HepG2 (cell line): Measurements from ENCODE around the gene MBD5. TPM values are rescaled to one million over a fixed set of nuclear protein-coding genes. Genes with fewer than 3 reads are reported as not detected.

Experiments used
- CBFB ChIP-seq: sonication (generic); formaldehyde crosslinking; IDR thresholded peaks from 2 replicates; pipeline ENCODE4 v1.4.0; 2020; ENCODE audit warnings: missing genetic modification reagents
- CEBPG ChIP-seq: IDR thresholded peaks from 2 replicates; pipeline ENCODE4 v1.6.1; 2016
- ESRRA ChIP-seq: sonication (generic); formaldehyde crosslinking; IDR thresholded peaks from 2 replicates; pipeline ENCODE4 v1.5.1; 2020; ENCODE audit warnings: mild to moderate bottlenecking, low read depth, missing genetic modification reagents
- KLF12 ChIP-seq: sonication (generic); formaldehyde crosslinking; IDR thresholded peaks from 2 replicates; pipeline ENCODE4 v1.4.0; 2020; ENCODE audit warnings: missing genetic modification reagents, borderline replicate concordance
- LRRFIP1 ChIP-seq: sonication (generic); formaldehyde crosslinking; conservative IDR thresholded peaks from 2 replicates; pipeline ENCODE4 v1.4.0; 2020; ENCODE audit warnings: missing genetic modification reagents
- MED13 ChIP-seq: sonication (generic); formaldehyde crosslinking; IDR thresholded peaks from 2 replicates; pipeline ENCODE4 v1.5.0; 2020; ENCODE audit warnings: missing genetic modification reagents
- NR1H2 ChIP-seq: sonication (generic); formaldehyde crosslinking; IDR thresholded peaks from 2 replicates; pipeline ENCODE4 v1.8.1; 2022; ENCODE audit warnings: low read depth, missing genetic modification reagents, borderline replicate concordance
- PHB2 ChIP-seq: fragments of 450-650 bp; IDR thresholded peaks from 2 replicates; pipeline ENCODE4 v1.6.1; 2018; ENCODE audit not compliant: partially characterized antibody
- PHF5A ChIP-seq: IDR thresholded peaks from one replicate; pipeline ENCODE4 v1.6.1; 2018; ENCODE audit warnings: low read depth, missing genetic modification reagents; ENCODE audit not compliant: unreplicated experiment
- SP5 ChIP-seq: IDR thresholded peaks from 2 replicates; pipeline ENCODE4 v1.6.1; 2016; ENCODE audit warnings: low read depth, borderline replicate concordance
- TCF7 ChIP-seq: sonication (generic); IDR thresholded peaks from 2 replicates; pipeline ENCODE4 v1.6.1; 2016; ENCODE audit warnings: antibody characterized with exemption, low read depth
- ZNF577 ChIP-seq: sonication (generic); formaldehyde crosslinking; IDR thresholded peaks from 2 replicates; pipeline ENCODE4 v1.4.0; 2020; ENCODE audit warnings: mild to moderate bottlenecking, low read depth, missing genetic modification reagents, borderline replicate concordance
- ZNF605 ChIP-seq: sonication (generic); formaldehyde crosslinking; IDR thresholded peaks from 2 replicates; pipeline ENCODE4 v1.8.0; 2022; ENCODE audit warnings: mild to moderate bottlenecking, missing genetic modification reagents
- ZNF607 ChIP-seq: sonication (generic); formaldehyde crosslinking; IDR thresholded peaks from 2 replicates; pipeline ENCODE4 v1.5.1; 2020; ENCODE audit warnings: missing genetic modification reagents, mild to moderate bottlenecking, borderline replicate concordance
- ZNF720 ChIP-seq: sonication (generic); formaldehyde crosslinking; IDR thresholded peaks from 2 replicates; pipeline ENCODE4 v1.4.0; 2020; ENCODE audit warnings: missing genetic modification reagents
- ZSCAN21 ChIP-seq: sonication (generic); formaldehyde crosslinking; IDR thresholded peaks from 2 replicates; pipeline ENCODE4 v1.8.0; 2022; ENCODE audit warnings: mild to moderate bottlenecking, missing genetic modification reagents, moderate library complexity, borderline replicate concordance
- ZSCAN25 ChIP-seq: sonication (generic); formaldehyde crosslinking; IDR thresholded peaks from 2 replicates; pipeline ENCODE4 v1.8.0; 2022; ENCODE audit warnings: mild to moderate bottlenecking, missing genetic modification reagents
- ZSCAN30 ChIP-seq: sonication (generic); formaldehyde crosslinking; IDR thresholded peaks from 2 replicates; pipeline ENCODE4 v1.5.0; 2020; ENCODE audit warnings: mild to moderate bottlenecking, missing genetic modification reagents
- polyA plus RNA-seq, 8 experiments: library from polyadenylated mRNA; depleted of rRNA in 3 of 8; stranded (reverse) in 7 of 8; unstranded in 1 of 8; fragments of >200 nt; fragmentation: Illumina TruSeq in 4 of 8; extraction: Trizol in 4 of 8; gene quantifications; 2 replicates each; pipeline versions ENCODE4 v1.2.1 to v1.2.3, GENCODE V29; 2011 to 2016; ENCODE audit warnings: low read depth in 4 of 8, missing spikeins in 1 of 8, mixed read lengths in 1 of 8; ENCODE audit not compliant: insufficient read depth in 1 of 8
- total RNA-seq, 5 experiments: library from RNA; depleted of rRNA; stranded (reverse); fragments of >200 nt; fragmentation: Illumina TruSeq; extraction: Trizol; gene quantifications; 2 replicates each; pipeline ENCODE4 v1.2.3, GENCODE V29; 2016; ENCODE audit warnings: low read depth in 1 of 5
- TF ChIP-seq, protein P1 (sequence below): sonication (generic); formaldehyde crosslinking; IDR thresholded peaks from 2 replicates; pipeline ENCODE4 v1.8.0; 2022; ENCODE audit warnings: missing genetic modification reagents, mild to moderate bottlenecking, inconsistent platforms, borderline replicate concordance
- TF ChIP-seq, protein P2 (sequence below): IDR thresholded peaks from 2 replicates; pipeline ENCODE4 v1.6.1; 2016; ENCODE audit warnings: missing compliant biosample characterization, missing genetic modification reagents, borderline replicate concordance
- TF ChIP-seq, protein P3 (sequence below): sonication (generic); formaldehyde crosslinking; IDR thresholded peaks from 2 replicates; pipeline ENCODE4 v1.4.0; 2020; ENCODE audit warnings: missing genetic modification reagents, mild to moderate bottlenecking, borderline replicate concordance

Gene MBD5
- total and polyA plus RNA-seq, 2 of the 13 experiments (the other 11 are each of a cell fraction or from before 2014, with no cell fraction given): 13.5 to 26.4 TPM

DNA sequence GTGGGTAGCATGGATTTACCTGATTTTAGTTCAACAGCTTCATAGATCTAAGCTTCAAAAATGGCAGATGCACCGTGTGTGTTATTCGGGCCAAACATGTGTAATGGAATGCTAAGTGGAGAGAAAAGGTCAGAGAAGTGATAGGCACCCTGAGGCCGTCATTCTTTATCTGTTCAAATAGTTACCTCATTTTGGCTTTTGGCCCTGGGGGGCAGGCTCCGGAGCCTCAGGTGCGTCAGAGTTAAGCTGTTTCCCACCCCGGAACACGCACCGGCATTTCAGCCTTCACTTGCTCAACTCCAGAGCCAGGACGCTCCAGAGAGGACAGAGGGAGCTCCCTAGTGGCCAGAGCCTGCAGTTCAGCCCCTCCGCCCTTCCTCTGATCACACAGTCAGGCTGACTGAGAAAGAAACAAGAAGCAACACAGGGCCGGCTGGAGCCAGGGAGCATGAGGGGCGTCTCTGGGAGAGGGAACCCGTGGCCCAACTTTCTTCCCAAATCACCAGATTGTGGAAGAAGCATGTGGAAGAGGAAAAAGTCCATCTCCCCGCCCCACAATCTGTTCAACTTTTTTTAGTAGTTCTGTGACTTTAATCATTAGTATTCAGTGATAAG, 488.5 kb downstream of the MBD5 start (continued):
- TF ChIP-seq LRRFIP1 (CRISPR knock-in tag): no peak
- no peak for TF ChIP-seq ZNF720 (CRISPR knock-in tag)
- 0 out of 2 replicates have a peak, but pooled peaks have one; percentile 64 for TF ChIP-seq MED13
- TF ChIP-seq ZSCAN21 (CRISPR knock-in tag): 0 out of 2 replicates have a peak, but pooled peaks have one; percentile 45
- no peak for TF ChIP-seq TCF7
- no peak for TF ChIP-seq CBFB (CRISPR knock-in tag)
- TF ChIP-seq ESRRA: 0 out of 2 replicates have a peak, but pooled peaks have one; percentile 45
- no peak for TF ChIP-seq SP5 (CRISPR knock-in tag)
- TF ChIP-seq ZNF577: no peak
- peak; percentile 92 for TF ChIP-seq CEBPG (CRISPR knock-in tag)
- no peak for TF ChIP-seq PHF5A (CRISPR knock-in tag)
- peak; percentile 69; the same call in 1 of the 2 replicates for TF ChIP-seq KLF12 (CRISPR knock-in tag)
- TF ChIP-seq, protein P1, sequence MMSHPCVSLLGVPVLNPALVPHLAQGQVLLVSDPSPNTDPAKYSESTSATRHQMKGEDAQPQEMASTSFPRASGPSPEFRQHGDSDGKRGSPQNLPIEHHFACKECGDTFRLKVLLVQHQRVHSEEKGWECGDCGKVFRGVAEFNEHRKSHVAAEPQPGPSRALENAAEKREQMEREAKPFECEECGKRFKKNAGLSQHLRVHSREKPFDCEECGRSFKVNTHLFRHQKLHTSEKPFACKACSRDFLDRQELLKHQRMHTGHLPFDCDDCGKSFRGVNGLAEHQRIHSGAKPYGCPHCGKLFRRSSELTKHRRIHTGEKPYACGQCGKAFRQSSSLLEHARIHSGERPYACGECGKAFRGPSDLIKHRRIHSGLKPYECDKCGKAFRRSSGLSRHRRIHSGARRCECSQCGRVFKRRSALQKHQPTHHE: peak; percentile 79; the same call in 1 of the 2 replicates
- peak; percentile 32; the same call in 1 of the 2 replicates for TF ChIP-seq ZNF607 (CRISPR knock-in tag)
- no peak for TF ChIP-seq NR1H2 (CRISPR knock-in tag)
- TF ChIP-seq ZSCAN25 (CRISPR knock-in tag): no peak
- no peak for TF ChIP-seq PHB2
- peak; percentile 97 for TF ChIP-seq ZNF605 (CRISPR knock-in tag)
- TF ChIP-seq ZSCAN30 (CRISPR knock-in tag): no peak
- TF ChIP-seq, protein P2, sequence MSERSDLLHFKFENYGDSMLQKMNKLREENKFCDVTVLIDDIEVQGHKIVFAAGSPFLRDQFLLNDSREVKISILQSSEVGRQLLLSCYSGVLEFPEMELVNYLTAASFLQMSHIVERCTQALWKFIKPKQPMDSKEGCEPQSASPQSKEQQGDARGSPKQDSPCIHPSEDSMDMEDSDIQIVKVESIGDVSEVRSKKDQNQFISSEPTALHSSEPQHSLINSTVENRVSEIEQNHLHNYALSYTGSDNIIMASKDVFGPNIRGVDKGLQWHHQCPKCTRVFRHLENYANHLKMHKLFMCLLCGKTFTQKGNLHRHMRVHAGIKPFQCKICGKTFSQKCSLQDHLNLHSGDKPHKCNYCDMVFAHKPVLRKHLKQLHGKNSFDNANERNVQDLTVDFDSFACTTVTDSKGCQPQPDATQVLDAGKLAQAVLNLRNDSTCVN: peak; percentile 69; the same call in 1 of the 2 replicates
- TF ChIP-seq, protein P3, sequence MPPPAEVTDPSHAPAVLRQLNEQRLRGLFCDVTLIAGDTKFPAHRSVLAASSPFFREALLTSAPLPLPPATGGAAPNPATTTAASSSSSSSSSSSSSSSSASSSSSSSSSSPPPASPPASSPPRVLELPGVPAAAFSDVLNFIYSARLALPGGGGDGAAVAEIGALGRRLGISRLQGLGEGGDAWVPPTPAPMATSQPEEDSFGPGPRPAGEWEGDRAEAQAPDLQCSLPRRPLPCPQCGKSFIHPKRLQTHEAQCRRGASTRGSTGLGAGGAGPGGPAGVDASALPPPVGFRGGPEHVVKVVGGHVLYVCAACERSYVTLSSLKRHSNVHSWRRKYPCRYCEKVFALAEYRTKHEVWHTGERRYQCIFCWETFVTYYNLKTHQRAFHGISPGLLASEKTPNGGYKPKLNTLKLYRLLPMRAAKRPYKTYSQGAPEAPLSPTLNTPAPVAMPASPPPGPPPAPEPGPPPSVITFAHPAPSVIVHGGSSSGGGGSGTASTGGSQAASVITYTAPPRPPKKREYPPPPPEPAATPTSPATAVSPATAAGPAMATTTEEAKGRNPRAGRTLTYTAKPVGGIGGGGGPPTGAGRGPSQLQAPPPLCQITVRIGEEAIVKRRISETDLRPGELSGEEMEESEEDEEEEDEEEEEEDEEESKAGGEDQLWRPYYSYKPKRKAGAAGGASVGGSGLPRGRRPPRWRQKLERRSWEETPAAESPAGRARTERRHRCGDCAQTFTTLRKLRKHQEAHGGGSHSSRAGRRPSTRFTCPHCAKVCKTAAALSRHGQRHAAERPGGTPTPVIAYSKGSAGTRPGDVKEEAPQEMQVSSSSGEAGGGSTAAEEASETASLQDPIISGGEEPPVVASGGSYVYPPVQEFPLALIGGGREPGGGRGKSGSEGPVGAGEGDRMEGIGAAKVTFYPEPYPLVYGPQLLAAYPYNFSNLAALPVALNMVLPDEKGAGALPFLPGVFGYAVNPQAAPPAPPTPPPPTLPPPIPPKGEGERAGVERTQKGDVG (CRISPR knock-in tag): 0 out of 2 replicates have a peak, but pooled peaks have one; percentile 71
